Measurements from ENCODE around the gene RAD51B. TPM values are rescaled to one million over a fixed set of nuclear protein-coding genes. Genes with fewer than 3 reads are reported as not detected.

Gene RAD51B
- total RNA-seq, 1 experiment from 2014 or later: 16.7 TPM

GRCh38 chr14:68539241-68539737 is 719.7 kb downstream of the RAD51B start:
- H4K5ac ChIP-seq (ENCODE audit: insufficient read length, low read depth, low read length): no peak overlapping the region
- WGBS (ENCODE audit: extremely low coverage, insufficient read length, low lambda C conversion rate): no CpG with 5 or more reads among the region's 6 CpGs
- H3T11ph ChIP-seq (ENCODE audit: low read length): no peak overlapping the region
- no peak overlapping the region for H2AFZ ChIP-seq (ENCODE audit: low read length)
- no peaks in the 10 kb centered on the region; the same call in 1 of the 2 replicates for H3K27me3 Mint-ChIP-seq (ENCODE audit: low read depth)
- no peaks in the 10 kb centered on the region for H4K20me1 ChIP-seq (ENCODE audit: control insufficient read depth, insufficient read depth, insufficient read length)
- H2BK15ac ChIP-seq (ENCODE audit: low read depth, low read length): no peak overlapping the region
- no peaks in the 10 kb centered on the region for H3K27me3 ChIP-seq (ENCODE audit: insufficient read depth, low read length)
- TF ChIP-seq CTCF (conservative IDR thresholded peaks at IDR 0.05): no peak
- no peak overlapping the region for H3K9ac ChIP-seq (ENCODE audit: extremely low read depth, insufficient read length, low read length)
- H3K27ac Mint-ChIP-seq: peak overlapping the region in 1 of 3 experiments; percentile 40; a peak in 2 of 7 replicates
- H2BK20ac ChIP-seq (ENCODE audit: low read depth, low read length, poor library complexity, severe bottlenecking): no peak overlapping the region
- no peaks in the 10 kb centered on the region for H3K36me3 Mint-ChIP-seq (ENCODE audit: insufficient read depth in 1 of 3, low read depth in 3 of 3)
- no peaks in the 10 kb centered on the region for H3K9me3 ChIP-seq (ENCODE audit: control insufficient read depth, low read depth, low read length)
- H3K14ac ChIP-seq (ENCODE audit: insufficient read depth, low read length): no peak overlapping the region
- H3K4me1 ChIP-seq (ENCODE audit: insufficient read depth, low read length): no peaks in the 10 kb centered on the region
- H3K27ac ChIP-seq (ENCODE audit: insufficient read length, low read depth, low read length): no peak overlapping the region
- H3K4me3 Mint-ChIP-seq: no peak overlapping the region
- peaks cover 11 to 12% of the 10 kb centered on the region in 2 experiments for H3K4me1 Mint-ChIP-seq
- H3K79me2 ChIP-seq (ENCODE audit: insufficient read depth, low read length): no peaks in the 10 kb centered on the region
- H3K23me2 ChIP-seq (ENCODE audit: insufficient read length, low read depth, low read length, poor library complexity, severe bottlenecking): no peaks in the 10 kb centered on the region
- H3K4ac ChIP-seq (ENCODE audit: low read depth, low read length): no peak overlapping the region
- no peaks in the 10 kb centered on the region; a peak in 1 of 5 replicates for H3K9me3 Mint-ChIP-seq
- no peaks in the 10 kb centered on the region for H3K79me1 ChIP-seq (ENCODE audit: insufficient read depth, low read depth, low read length, poor library complexity, severe bottlenecking)
- H3K56ac ChIP-seq (ENCODE audit: insufficient read length, low read depth, low read length): no peak overlapping the region
- no peak overlapping the region for H3K23ac ChIP-seq (ENCODE audit: insufficient read length, low read depth, low read length)
- H2BK12ac ChIP-seq (ENCODE audit: insufficient read length, low read depth, low read length): no peak overlapping the region
- no peak for DNase-seq
- H4K8ac ChIP-seq (replicated peaks; ENCODE audit: insufficient read length, low read depth, low read length): no peak overlapping the region
- no peak overlapping the region for H2AK5ac ChIP-seq (ENCODE audit: insufficient read length, low read length)
- H2BK5ac ChIP-seq (ENCODE audit: insufficient read length, low read length): no peak overlapping the region
- H2BK120ac ChIP-seq (ENCODE audit: low read depth, low read length, poor library complexity, severe bottlenecking): no peak overlapping the region
- no peak overlapping the region for H3K4me2 ChIP-seq (ENCODE audit: insufficient read depth, insufficient read length, low read length)
- no peak overlapping the region for H3K18ac ChIP-seq (ENCODE audit: insufficient read length, low read depth, low read length)
- H4K91ac ChIP-seq (ENCODE audit: insufficient read length, low read depth, low read length): no peak overlapping the region
